Stimulated activated CD4-positive, alpha-beta T cell treated with anti-CD3 and anti-CD28 coated beads, Interleukin-4, amount 100 ng/mL, for 24 hours (primary cell): ENCODE results near the gene CACNA1F.

Experiments used
- DNase-seq: peaks from one replicate; pipeline ENCODE4 v3.0.0-alpha.2; 2020

CACNA1F gene

GRCh38 chrX:49233176-49233575 lies at the start of gene CACNA1F:
Gene CACNA1F (minus strand): TSS chrX:49233340. CDS start chrX:49233309, 31 bp downstream.
- DNase-seq = no peak

- DNase-seq = no peak
Observed at GRCh38 chrX:49282647-49283011, 49.5 kb upstream of the CACNA1F start.

GRCh38 chrX:49278081-49278480 lies 44.9 kb upstream of the CACNA1F start:
- no peak for DNase-seq

- DNase-seq = no peak
Observed at GRCh38 chrX:49277535-49277830, 44.3 kb upstream of the CACNA1F start.

- DNase-seq = no peak
Observed at GRCh38 chrX:49276671-49277534, 43.8 kb upstream of the CACNA1F start.

- DNase-seq = no peak
Observed at GRCh38 chrX:49276207-49276606, 43.1 kb upstream of the CACNA1F start.

GRCh38 chrX:49273181-49273727 lies 40.1 kb upstream of the CACNA1F start:
- DNase-seq = peak; percentile 48

- DNase-seq = no peak
Observed at GRCh38 chrX:49272421-49272820, 39.3 kb upstream of the CACNA1F start.

- DNase-seq = no peak
Observed at GRCh38 chrX:49271341-49271740, 38.2 kb upstream of the CACNA1F start.

GRCh38 chrX:49270249-49270921 lies 37.2 kb upstream of the CACNA1F start:
- DNase-seq = no peak

GRCh38 chrX:49269767-49270248 lies 36.7 kb upstream of the CACNA1F start, which contains the start of gene PPP1R3F:
Gene PPP1R3F (plus strand): TSS chrX:49269793. CDS start chrX:49269870, 77 bp downstream.
- DNase-seq = no peak

GRCh38 chrX:49269010-49269766 lies 36.0 kb upstream of the CACNA1F start:
- peak; percentile 96 for DNase-seq

GRCh38 chrX:49268702-49269009 lies 35.5 kb upstream of the CACNA1F start:
- DNase-seq = no peak

- DNase-seq = no peak
Observed at GRCh38 chrX:49266523-49267445, 33.6 kb upstream of the CACNA1F start.

- DNase-seq = no peak
Observed at GRCh38 chrX:49264460-49264859, 31.3 kb upstream of the CACNA1F start, which contains the start of gene FOXP3. Gene FOXP3 (minus strand): TSS chrX:49264710. CDS start chrX:49258505, 6,205 bp downstream.

- no peak for DNase-seq
Observed at GRCh38 chrX:49263631-49264030, 30.5 kb upstream of the CACNA1F start.

GRCh38 chrX:49262603-49263002 lies 29.5 kb upstream of the CACNA1F start:
- DNase-seq = no peak

- no peak for DNase-seq
Observed at GRCh38 chrX:49260221-49260985, 27.3 kb upstream of the CACNA1F start.

GRCh38 chrX:49258749-49259124 lies 25.6 kb upstream of the CACNA1F start:
- DNase-seq = no peak

GRCh38 chrX:49257846-49258748 lies 25.0 kb upstream of the CACNA1F start:
- DNase-seq = no peak
